Measurements from ENCODE around the gene TP63. TPM values are rescaled to one million over a fixed set of nuclear protein-coding genes. Genes with fewer than 3 reads are reported as not detected.

The TP63 gene
- polyA plus RNA-seq, 1 donor from 2014 or later, result 0.12 TPM

GRCh38 chr3:189683546-189684255, 52.5 kb downstream of the TP63 start:
- no peaks in the 10 kb centered on the region for H3F3A ChIP-seq (ENCODE audit: insufficient read depth, low read length, poor library complexity, severe bottlenecking)
- no peak overlapping the region for H3K9ac ChIP-seq (ENCODE audit: low read length)
- H3K27me3 ChIP-seq (ENCODE audit: insufficient read depth, low read depth, low read length), result no peaks in the 10 kb centered on the region
- H3K4me3 ChIP-seq (ENCODE audit: low read length), result no peak overlapping the region
- H3K27ac ChIP-seq (ENCODE audit: low read length), result no peak overlapping the region
- H4K20me1 ChIP-seq (ENCODE audit: insufficient read depth), result no peaks in the 10 kb centered on the region
- no peaks in the 10 kb centered on the region for H3K36me3 ChIP-seq (ENCODE audit: insufficient read depth, low read length)
- no peaks in the 10 kb centered on the region for H3K79me2 ChIP-seq (replicated peaks; ENCODE audit: insufficient read depth, low read length)
- H3K9me2 ChIP-seq (ENCODE audit: insufficient read depth, low read length), result no peaks in the 10 kb centered on the region
- H3K9me3 ChIP-seq (ENCODE audit: low read length), result no peaks in the 10 kb centered on the region
- no peak overlapping the region for H2AFZ ChIP-seq (ENCODE audit: low read depth, low read length)
- TF ChIP-seq POLR2AphosphoS5 (IDR thresholded peaks at IDR 0.05) (no peak), EZH2 (IDR thresholded peaks at IDR 0.05; ENCODE audit: borderline replicate concordance, insufficient read depth, low read length, poor library complexity, severe bottlenecking) (no peak), SMC3 (conservative IDR thresholded peaks at IDR 0.05; ENCODE audit: poor library complexity) (no peak), RAD21 (conservative IDR thresholded peaks at IDR 0.05) (no peak), TAF1 (IDR thresholded peaks at IDR 0.05; ENCODE audit: low read depth) (no peak), REST (IDR thresholded peaks at IDR 0.05; ENCODE audit: borderline replicate concordance) (no peak), CTCF (IDR thresholded peaks at IDR 0.05; ENCODE audit: poor library complexity, severe bottlenecking) (no peak), EP300 (conservative IDR thresholded peaks at IDR 0.05; ENCODE audit: poor library complexity, severe bottlenecking) (no peak), MXI1 (conservative IDR thresholded peaks at IDR 0.05; ENCODE audit: poor library complexity, severe bottlenecking) (no peak)
- no peak overlapping the region for H3K4me2 ChIP-seq (ENCODE audit: low read length)

GRCh38 chr3:189684317-189684716, 53.1 kb downstream of the TP63 start:
- Histone ChIP-seq H3K27me3 (ENCODE audit: insufficient read depth, low read depth, low read length) (no peaks in the 10 kb centered on the region), H3K36me3 (ENCODE audit: insufficient read depth, low read length) (no peaks in the 10 kb centered on the region), H3F3A (ENCODE audit: insufficient read depth, low read length, poor library complexity, severe bottlenecking) (no peaks in the 10 kb centered on the region)

More at GRCh38 chr3:189684317-189684716, 53.1 kb downstream of the TP63 start:
- Histone ChIP-seq H4K20me1 (ENCODE audit: insufficient read depth) (no peaks in the 10 kb centered on the region), H3K9me3 (ENCODE audit: low read length) (no peaks in the 10 kb centered on the region), H3K27ac (ENCODE audit: low read length) (no peak overlapping the region), H3K9me2 (ENCODE audit: insufficient read depth, low read length) (no peaks in the 10 kb centered on the region), H3K9ac (ENCODE audit: low read length) (no peak overlapping the region), H3K4me3 (ENCODE audit: low read length) (no peak overlapping the region), H3K4me2 (ENCODE audit: low read length) (no peak overlapping the region), H3K79me2 (replicated peaks; ENCODE audit: insufficient read depth, low read length) (no peaks in the 10 kb centered on the region), H2AFZ (ENCODE audit: low read depth, low read length) (no peak overlapping the region)
- no peak for TF ChIP-seq POLR2AphosphoS5 (IDR thresholded peaks at IDR 0.05)
